ENCODE measurements around the gene WDR26. TPM values are rescaled to one million over a fixed set of nuclear protein-coding genes. Genes with fewer than 3 reads are reported as not detected.
"Not testable (repeated sequence)": the region's sequence is repeated elsewhere in the genome, so short reads cannot be mapped to it uniquely, and the experiment has no call there.

Gene WDR26
- total RNA-seq, 1 experiment from 2014 or later: 18.4 TPM

DNA sequence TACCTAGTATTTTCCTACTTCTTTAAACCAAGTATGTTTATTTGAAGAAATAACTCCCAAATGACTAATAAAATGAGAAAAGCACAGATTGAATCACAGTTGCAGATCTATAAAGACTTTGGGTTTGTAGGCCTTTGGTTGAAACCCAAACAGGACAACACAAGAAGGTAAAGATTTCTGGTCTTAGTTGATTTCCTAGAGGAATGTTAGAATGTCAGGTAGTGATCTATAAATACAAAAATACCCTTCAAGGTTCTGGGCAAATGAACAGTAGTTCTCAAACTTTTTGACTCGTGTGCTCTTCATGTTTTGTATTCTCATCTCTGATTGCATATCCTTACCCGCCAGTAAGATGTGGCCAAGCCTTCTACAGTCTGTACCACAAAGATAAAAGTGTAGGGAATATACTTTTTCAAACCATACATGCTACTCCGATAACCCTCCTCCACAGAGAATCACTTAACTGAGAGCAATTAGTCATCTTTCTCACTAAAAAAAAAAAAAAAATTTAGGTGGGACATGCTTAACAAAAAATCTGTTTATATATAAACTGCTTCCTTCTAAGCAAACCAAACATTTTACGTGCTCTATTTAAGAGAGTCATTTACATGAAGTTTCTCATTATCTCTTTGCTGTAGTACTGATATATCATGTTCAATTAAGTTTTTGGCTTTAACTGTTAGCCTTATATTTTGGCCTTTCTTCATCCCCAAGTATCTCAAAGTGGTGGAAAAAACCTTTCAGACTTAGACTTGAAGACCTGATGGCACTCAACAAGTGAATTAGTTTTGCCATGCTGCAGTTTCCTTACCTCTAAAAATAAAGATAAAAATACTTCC is 42.0 kb downstream of the WDR26 start:
- DNase-seq (ENCODE audit: low spot score): no peak

DNA sequence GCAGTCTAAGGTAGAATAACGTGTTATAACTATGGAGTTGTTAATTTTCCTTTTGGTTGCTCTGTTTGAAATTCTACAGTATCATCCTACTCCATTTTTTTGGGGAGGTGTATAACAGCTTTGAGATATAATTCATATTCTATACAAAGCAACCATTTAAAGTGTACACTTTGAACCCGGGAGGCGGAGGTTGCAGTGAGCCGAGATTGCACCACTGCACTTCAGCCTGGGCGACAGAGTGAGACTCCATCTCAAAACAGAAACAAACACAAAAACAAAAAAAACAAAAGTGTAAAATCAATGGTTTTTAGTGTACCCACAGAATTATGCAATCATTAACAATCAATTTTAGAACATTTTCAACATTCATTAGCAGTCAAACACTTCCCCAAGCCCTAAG is 44.1 kb downstream of the WDR26 start:
- DNase-seq (ENCODE audit: low spot score): no peak

- no peak for DNase-seq (ENCODE audit: low spot score)
Measured at GRCh38 chr1:224387943-224388342, 46.7 kb downstream of the WDR26 start.

DNA sequence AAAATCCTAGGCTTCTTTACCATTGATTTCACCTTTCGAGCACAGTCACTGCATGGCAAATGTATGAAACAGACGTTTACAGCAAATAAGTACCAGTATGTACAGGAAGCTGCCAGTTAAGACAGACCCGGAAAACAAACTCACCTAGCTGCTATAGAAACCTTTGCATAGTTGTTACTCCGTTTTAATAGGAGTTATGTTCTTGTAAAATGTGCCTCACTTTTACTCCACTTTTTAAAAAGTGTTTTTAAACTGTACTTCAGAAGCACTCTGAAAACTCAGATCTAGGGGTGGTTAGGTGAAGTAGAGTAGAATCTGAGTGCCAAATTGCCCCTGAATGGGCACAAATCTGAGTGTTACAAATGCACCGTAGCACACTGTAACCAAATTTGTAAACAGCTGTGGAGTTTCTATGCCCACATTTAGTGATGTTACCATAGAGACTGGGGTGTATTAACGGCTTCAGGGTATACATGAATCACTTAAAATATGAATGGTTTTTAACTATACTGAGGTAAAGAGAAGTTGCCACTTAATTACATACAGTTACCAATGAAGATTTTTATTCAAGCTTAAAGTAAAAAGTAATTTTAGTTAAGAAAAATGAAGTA is 47.2 kb downstream of the WDR26 start:
- DNase-seq (ENCODE audit: low spot score): no peak

DNA sequence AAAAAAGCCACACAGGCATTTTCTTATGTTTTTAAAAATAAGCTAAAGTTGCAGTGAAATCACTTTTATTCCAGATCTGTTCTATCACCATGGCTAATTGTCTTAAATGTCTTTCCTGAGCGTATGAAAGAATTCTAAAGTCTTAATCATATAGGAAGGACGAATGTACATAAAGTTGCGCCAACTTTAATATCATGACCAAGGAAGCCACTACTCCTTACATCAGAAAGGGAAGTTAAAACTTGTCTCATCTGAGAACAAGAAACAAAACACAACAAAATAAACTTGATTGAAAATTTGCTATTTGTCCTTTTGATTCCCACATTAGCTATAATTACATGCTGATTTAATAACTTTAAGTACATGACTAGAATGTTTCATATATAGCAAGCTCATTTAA is 51.4 kb downstream of the WDR26 start:
- no peak for DNase-seq (ENCODE audit: low spot score)

- no peak for DNase-seq (ENCODE audit: low spot score)
Measured at GRCh38 chr1:224381880-224382548, 52.6 kb downstream of the WDR26 start.

DNA sequence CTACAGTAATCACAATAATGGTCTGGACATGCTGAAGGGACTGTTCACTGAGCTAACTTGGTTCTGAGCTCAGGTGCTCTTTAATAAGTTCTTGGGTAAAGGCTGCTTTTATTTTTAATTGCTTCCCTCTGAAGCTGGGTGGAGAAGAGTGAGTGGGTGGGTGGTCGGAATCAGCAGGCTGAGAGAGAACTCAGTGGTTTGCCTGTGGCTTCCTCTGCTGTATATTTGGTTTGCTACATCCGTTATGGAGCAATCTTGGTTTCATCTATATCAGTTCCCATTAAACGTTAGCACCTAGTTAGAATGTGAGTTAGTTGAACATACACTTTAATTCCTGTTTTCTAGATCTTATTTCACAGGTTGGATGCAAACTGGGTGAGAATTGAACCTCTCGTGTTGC is 54.6 kb downstream of the WDR26 start:
- DNase-seq (ENCODE audit: low spot score): no peak

DNA sequence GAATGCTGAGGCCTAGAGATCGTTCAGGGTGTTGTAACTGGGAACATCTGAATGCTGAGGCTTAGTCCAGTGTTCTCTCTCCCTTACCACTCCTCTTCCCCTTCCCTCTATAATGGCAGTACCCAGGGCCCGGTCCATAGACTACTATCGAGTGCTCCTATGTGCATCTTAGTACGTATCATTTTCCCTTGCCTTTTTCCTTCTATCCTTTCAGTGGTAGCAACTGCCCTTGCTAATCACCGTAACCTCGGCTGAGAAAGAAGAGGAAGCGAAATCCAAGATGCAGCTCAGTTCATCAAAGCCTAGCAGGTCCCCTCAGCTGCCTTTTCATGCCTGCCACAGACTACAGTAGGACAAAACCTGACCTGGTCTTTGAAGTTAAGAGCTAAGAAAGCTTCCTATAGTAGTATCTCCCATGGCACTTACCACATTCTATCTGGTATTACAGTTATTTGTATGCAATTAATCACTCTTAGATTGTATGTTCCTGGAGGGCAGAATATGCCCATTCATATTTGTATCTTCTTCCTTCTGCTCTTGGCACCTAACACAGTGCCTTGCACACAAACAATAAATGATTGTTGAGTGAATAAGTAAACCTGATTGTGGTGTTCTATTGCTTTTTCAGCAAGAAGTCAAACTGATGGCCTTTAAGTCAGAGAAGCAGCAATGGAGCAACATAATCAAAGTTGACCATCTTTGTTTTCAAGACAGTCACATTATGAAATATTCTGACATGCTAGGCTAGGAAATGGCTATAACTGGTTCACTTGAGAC is 55.6 kb downstream of the WDR26 start:
- DNase-seq (ENCODE audit: low spot score): no peak

DNA sequence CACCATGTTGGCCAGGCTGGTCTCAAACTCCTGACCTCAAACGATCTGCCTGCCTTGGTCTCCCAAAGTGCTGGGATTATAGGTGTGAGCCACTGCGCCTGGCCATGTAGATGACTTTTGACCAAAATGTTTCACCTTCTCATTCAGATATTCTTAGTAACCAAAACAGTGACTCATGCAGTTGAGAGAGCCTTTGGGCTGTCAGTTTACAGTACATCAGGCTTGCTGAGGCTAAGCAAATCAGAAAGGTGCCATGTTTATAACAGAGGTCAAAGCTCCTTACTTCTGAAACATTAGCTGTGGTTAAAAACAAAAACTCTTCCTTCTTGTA is 57.0 kb downstream of the WDR26 start:
- DNase-seq (ENCODE audit: low spot score): peak; percentile 51

DNA sequence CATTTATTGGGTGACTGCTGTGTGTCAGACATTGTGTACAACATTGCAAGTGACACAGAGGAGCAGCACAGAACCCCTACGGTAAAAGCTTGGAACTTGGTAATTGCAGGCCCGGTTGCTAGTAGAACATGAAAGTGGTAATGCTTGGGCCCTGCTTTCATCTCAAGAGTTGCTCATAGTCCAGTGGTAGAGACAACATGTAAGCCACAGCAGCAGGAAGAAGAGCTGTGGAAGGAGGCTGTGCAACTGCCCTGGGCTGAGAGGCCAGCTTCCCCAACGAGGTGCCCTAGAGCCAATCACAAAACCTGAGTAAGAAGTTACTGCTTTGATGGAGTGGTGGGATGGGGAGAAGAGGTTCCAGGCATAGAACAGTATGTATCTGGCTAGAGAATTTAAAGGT is 59.5 kb downstream of the WDR26 start:
- DNase-seq (ENCODE audit: low spot score): no peak

GRCh38 chr1:224373008-224373590 is 61.5 kb downstream of the WDR26 start:
- DNase-seq (ENCODE audit: low spot score): no peak

DNA sequence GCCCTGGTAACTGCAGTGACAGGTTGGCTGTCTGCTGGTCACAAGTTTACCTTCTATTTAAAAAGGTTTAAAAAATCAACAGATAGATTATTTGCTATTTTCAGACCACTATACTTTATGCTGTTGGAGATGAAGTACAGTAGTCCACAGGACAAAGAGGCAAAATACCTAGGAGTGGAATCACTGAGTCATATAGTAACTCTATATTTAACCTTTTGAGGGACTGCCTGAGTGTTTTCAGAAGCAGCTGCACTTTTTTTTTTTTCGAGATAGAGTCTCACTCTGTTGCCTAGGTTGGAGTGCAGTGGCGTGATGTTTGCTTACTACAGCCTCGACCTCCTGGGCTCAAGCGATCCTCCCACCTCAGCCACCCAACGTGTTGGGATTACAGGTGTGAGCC is 66.2 kb downstream of the WDR26 start:
- no peak for DNase-seq (ENCODE audit: low spot score)

GRCh38 chr1:224359207-224359606 is 75.4 kb downstream of the WDR26 start:
- DNase-seq (ENCODE audit: low spot score): no peak

DNA sequence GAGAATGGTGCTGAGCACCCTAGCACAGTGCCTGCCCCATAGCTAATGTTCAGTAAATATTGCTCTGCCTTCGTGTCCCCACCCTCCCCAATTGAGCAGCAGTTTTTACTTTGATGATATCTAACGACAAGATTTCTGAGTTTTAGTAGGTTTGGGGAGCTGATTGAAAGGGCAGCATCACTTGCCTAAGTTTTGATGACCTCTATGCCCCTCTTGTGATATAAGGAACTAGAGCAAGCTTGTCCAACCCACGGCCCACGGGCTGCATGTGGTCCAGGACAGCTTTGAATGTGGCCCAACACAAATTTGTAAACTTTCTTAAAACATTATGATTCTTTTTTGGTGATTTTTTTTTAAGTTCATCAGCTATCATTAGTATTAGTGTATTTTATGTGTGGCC is 76.4 kb downstream of the WDR26 start:
- no peak for DNase-seq (ENCODE audit: low spot score)

- no peak for DNase-seq (ENCODE audit: low spot score)
Measured at GRCh38 chr1:224357626-224358124, 76.9 kb downstream of the WDR26 start.

DNA sequence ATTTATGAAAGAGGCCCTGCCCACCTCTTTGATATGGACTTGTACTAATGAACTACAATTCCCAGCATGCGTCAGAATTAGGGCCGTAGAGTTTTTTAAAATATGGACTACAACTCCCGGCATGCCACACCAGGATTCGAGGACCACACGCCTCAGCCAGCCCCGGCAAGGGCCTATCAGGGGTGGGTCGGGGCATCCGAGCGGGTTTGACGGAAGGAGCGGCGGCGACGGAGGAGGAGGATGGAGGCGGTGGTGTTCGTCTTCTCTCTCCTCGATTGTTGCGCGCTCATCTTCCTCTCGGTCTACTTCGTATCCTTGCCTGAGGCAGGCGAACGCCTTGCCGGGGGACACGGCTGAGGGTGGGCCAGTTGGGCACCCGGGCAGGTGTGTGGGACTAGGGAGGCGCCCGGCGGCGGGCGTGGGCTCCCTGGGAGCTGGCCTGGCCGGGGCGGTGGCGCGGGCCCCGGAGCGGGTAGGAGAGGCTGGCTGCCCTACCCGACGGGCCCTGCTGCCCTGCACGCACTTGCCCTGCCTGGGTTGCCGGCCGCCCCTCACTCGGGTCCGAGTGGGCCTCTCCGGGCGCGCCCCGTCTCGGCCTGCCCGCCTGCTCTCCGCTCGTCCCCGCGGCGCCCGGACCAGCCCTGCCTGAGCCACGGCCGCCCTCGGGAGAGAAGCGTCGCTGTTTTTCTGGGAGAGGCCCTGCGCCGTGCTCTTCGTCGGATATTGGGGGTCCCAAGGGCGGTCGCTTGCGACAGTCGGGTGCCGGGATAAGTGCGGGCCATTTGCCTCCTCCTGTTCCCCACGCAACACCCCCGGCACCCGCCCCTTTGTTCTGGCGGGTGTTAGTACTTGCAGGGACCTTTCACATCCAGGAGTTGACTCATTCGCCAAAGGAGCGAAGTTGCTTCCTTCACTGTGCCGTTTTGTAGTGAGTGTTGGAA is 77.6 kb downstream of the WDR26 start, which contains the start of gene CNIH4:
CNIH4 (plus strand) TSS at position 195 of the 941 bp plus-strand sequence; CDS start at position 241, 46 bp downstream.
- peak; percentile 92 for DNase-seq (ENCODE audit: low spot score)

DNA sequence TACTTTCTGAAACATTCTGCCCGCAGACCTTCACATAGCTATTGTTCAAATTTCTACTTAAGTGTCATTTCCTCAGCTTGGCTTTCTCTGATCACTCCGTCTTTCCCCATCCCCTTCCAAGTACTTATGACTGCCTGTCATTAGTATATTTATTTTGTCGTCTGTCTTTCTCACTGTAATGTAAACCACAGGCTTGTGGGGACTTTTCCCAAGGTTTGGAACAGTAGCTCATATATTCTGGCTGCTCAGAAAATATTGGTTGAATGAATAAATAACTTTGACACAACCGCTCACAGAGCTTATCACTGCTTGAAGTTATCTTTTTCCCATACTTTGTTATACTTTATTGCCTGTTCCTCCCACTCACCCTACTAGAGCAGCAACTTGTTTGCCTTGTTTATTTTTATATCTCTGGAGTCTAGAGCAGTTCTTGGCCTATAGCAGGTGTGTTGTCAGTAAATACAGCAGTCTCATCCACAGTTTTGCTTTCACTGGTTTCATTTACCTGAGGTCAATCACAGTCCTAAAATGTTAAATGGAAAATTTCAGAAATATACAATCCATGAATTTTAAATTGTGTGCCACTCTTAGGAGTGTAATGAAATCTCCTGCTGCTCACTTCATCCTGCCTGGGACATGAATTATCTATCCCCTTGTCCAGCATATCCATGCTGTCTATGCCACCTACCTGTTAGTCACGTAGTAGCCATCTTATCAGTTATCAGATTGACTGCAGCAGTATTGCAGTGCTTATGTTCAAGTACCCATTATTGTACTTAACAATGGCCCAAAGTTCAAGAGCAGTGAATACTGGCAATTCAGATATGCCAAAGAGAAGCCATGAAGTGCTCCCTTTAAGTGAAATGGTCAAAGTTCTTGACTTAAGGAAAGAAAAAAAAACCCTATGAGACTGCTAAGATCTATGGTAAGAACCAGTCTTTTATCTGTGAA is 80.3 kb downstream of the WDR26 start:
- no peak for DNase-seq (ENCODE audit: low spot score)

- not testable (repeated sequence) for DNase-seq (ENCODE audit: low spot score)
Measured at GRCh38 chr1:224352436-224353085, 82.0 kb downstream of the WDR26 start.

DNA sequence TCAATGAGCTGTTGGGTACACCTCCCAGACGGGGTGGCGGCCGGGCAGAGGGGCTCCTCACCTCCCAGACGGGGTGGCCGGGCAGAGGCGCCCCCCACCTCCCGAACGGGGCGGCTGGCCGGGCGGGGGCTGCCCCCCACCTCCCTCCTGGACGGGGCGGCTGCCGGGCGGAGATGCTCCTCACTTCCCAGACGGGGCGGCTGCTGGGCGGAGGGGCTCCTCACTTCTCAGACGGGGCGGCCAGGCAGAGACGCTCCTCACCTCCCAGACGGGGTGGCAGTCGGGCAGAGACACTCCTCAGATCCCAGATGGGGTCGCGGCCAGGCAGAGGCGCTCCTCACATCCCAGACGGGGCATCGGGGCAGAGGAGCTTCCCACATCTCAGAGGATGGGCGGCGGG is 84.9 kb downstream of the WDR26 start:
- not testable (repeated sequence) for DNase-seq (ENCODE audit: low spot score)
